Suprapubic skin (tissue), 4 donors: Measurements from ENCODE around the gene PIGR.

Experiments used
- CTCF ChIP-seq, 2 donors: fragments of 200-600 bp in 1 of 2; fragments of 450-650 bp in 1 of 2; sonication (generic) in 1 of 2; IDR thresholded peaks; one replicate each; pipeline ENCODE4 v1.5.1; 2016 to 2019; ENCODE audit warnings: antibody characterized with exemption in 2 of 2, mild to moderate bottlenecking in 1 of 2, moderate library complexity in 1 of 2
- EP300 ChIP-seq: sonication (generic); formaldehyde crosslinking; IDR thresholded peaks from one replicate; pipeline ENCODE4 v1.6.1; 2017; ENCODE audit warnings: antibody characterized with exemption
- POLR2A ChIP-seq, 2 donors: fragments of 450-650 bp; IDR thresholded peaks; one replicate each; pipeline ENCODE4 v1.6.1; 2017; ENCODE audit warnings: antibody characterized with exemption in 2 of 2, mild to moderate bottlenecking in 2 of 2, moderate library complexity in 2 of 2
- POLR2AphosphoS5 ChIP-seq, 3 donors: sonication (generic); formaldehyde crosslinking; IDR thresholded peaks; one replicate each; pipeline ENCODE4 v1.6.1; 2017; ENCODE audit warnings: antibody characterized with exemption in 3 of 3

- no peak for TF ChIP-seq POLR2A (IDR thresholded peaks at IDR 0.05)
- TF ChIP-seq EP300 = no peak
- TF ChIP-seq CTCF (IDR thresholded peaks at IDR 0.05) = no peak
- TF ChIP-seq POLR2AphosphoS5 (IDR thresholded peaks at IDR 0.05) = no peak
Measured at GRCh38 chr1:206955476-206956451, 9.5 kb upstream of the PIGR start.
